Thyroid gland (tissue), 4 donors: ENCODE results near the gene SAMD11.

Experiments
- POLR2A ChIP-seq, 2 donors: fragments of 450-650 bp; IDR thresholded peaks; one replicate each; pipeline ENCODE4 v1.6.1; 2017; ENCODE audit warnings: antibody characterized with exemption in 2 of 2, mild to moderate bottlenecking in 2 of 2, moderate library complexity in 1 of 2
- TF ChIP-seq, protein P1 (sequence below), 6 experiments: fragments of 200-600 bp in 3 of 6; fragments of 450-650 bp in 3 of 6; sonication (generic) in 3 of 6; IDR thresholded peaks; one replicate each; pipeline ENCODE4 v1.5.1; 2016 to 2019; ENCODE audit warnings: antibody characterized with exemption in 6 of 6, mild to moderate bottlenecking in 2 of 6, inconsistent platforms in 1 of 6, moderate library complexity in 1 of 6

DNA sequence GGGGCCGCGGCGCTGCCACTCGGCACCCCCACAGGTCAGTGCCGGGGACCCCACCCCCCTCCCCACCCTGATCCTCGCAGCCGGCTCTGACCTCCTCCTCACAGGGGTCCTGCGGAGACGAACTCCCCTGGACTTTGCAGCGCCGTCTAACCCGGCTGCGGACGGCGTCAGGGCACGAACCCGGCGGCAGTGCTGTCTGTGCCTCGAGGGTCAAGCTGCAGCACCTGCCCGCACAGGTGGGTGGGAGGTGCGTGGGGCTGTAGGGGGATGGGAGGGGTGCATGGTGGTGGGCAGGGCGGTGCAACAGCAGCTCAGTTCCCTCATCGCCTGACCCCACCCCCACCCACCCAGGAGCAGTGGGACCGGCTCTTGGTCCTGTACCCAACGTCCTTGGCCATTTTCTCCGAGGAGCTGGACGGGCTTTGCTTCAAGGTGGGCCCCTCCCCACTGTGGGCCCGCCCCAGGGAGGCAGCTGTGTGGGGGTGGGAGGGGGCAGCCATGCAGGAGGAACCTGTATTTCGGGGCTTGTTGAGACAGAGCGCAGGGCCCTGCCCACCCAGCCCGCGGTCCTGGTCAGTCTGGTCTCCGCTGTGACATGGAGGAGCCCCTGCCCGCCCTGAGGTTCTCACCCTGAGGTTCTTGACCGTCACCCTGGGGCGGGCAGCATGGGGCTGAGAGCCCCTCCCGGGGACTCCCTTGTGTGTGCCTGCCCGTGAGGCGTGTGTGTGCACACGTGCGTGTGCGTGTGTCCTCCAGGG is 47.4 kb downstream of the SAMD11 start:
- TF ChIP-seq, protein P1, sequence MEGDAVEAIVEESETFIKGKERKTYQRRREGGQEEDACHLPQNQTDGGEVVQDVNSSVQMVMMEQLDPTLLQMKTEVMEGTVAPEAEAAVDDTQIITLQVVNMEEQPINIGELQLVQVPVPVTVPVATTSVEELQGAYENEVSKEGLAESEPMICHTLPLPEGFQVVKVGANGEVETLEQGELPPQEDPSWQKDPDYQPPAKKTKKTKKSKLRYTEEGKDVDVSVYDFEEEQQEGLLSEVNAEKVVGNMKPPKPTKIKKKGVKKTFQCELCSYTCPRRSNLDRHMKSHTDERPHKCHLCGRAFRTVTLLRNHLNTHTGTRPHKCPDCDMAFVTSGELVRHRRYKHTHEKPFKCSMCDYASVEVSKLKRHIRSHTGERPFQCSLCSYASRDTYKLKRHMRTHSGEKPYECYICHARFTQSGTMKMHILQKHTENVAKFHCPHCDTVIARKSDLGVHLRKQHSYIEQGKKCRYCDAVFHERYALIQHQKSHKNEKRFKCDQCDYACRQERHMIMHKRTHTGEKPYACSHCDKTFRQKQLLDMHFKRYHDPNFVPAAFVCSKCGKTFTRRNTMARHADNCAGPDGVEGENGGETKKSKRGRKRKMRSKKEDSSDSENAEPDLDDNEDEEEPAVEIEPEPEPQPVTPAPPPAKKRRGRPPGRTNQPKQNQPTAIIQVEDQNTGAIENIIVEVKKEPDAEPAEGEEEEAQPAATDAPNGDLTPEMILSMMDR (IDR thresholded peaks at IDR 0.05): no peak
- TF ChIP-seq POLR2A (IDR thresholded peaks at IDR 0.05): no peak
